ENCODE measurements around the gene MAL.

- TF ChIP-seq CTCF (IDR thresholded peaks at IDR 0.05), result no peak
- no peak for TF ChIP-seq POLR2A (IDR thresholded peaks at IDR 0.05)
Measured at GRCh38 chr2:95042472-95043271, 17.2 kb downstream of the MAL start.

Measured in Peyer's patch (tissue), 4 donors.